T-helper 2 cell (primary cell): Measurements from ENCODE around the gene BHMT2.

Experiments used
- DNase-seq, 5 experiments: peaks; one replicate each; pipeline versions ENCODE4 v3.0.0 to v3.0.0-alpha.2; 2012 to 2022

Gene BHMT2

GRCh38 chr5:79124607-79125006 is 55.0 kb downstream of the BHMT2 start:
- no peak for DNase-seq

GRCh38 chr5:79130781-79131180 is 61.2 kb downstream of the BHMT2 start:
- no peak for DNase-seq

GRCh38 chr5:79133121-79133656 is 63.6 kb downstream of the BHMT2 start:
- DNase-seq = peak in 1 of 5 experiments; percentile 43

GRCh38 chr5:79133657-79134451 is 64.3 kb downstream of the BHMT2 start:
- DNase-seq = peak in 4 of 5 experiments; percentile 21 to 64 (median 40)

DNA sequence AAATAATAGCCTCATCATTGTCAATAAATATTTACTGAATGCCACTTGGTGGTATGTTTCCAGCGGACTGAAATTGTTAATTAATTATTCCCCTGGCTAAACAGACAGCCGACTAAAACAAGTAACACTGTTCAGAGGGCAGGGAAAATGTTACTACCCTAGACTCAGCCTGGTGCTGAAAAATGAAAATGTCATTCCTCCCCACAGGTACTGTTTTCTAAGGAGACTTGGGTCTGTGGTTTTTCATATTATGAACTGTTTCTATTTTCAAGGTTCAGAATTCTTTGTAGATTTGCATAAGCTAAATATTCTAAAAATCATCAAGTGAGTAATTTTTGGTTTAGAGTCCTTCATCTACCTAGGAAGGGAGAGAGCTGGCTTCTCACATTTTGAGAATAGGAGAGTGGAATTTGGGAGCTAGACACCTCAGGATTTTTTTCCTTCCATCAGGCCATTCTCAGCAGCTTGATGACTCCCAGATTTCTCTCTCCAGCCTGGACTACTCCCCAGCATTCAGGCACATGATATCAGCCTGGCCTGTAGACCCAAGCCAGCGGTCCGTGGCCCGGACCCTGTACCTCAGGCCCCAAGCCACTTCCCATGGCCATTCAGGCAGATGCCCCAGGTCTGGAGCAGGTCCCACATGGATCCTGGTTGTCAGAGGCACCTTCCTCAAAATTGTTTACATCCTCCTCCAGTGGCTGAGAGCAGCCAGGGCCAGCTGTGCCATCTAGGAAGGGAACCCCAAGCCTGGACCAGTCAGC is 66.4 kb downstream of the BHMT2 start:
- no peak for DNase-seq

- DNase-seq = no peak
Measured at GRCh38 chr5:79136618-79137017, 67.1 kb downstream of the BHMT2 start.
